NCI-H69 (cell line): Measurements from ENCODE around the gene FAM168A.

Source experiments
- DNase-seq: peaks from one replicate; lab custom pipeline; 2025; lab: John Stamatoyannopoulos, UW

The FAM168A gene

DNA sequence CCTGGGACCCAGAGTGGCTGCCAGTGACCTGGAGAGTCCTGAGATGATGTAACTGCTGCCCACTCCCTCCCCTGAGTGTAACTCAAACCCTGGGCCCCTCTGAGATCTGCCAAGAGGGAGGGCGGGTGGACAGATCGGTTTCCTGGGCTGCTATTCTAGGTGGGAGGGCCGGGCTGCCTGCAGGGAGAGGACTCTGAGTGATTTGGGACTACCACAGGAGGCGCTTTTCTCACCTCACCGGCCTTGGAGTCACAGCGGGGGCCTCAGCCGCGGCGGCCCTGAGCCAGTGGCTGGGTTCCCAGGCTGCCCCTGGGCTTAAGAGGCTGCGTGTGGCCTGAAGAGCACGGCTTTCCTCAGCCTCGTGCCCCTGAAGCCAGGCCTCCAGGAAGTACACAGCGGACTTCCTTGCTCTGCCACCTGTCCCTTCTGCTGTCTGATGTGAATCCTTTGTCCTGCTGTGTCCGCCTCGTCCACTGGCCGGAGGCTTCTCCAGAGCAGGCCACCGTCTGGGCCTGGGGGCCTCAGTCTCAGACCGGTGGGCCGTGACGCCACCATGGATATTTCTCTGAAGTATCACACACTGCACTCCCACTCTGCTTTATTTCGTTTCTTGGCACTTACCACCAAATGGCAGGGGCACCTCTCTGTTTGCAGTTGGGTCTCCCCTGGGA, 210.2 kb downstream of the FAM168A start:
- peak; percentile 41 for DNase-seq

DNA sequence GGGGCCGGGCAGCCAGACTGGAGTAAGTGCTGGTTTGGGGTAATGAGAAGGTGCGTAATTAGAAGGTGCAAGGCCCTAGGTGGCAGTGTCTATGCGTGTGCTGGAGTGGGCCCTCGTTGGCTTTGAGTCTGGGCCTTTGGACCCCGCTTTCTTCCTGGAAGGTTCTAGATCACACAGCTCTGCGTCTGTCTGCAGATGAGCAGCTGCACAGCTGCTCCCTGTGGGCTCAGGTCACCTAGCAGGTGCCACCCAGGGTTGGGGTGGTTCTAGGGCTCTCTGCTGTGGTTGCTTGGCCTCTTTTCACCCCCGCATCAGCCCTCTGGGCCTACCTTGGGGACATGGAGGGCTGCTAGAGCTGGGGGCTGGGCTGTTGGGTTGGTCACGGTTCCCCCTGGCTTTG, 211.4 kb downstream of the FAM168A start:
- no peak for DNase-seq

DNA sequence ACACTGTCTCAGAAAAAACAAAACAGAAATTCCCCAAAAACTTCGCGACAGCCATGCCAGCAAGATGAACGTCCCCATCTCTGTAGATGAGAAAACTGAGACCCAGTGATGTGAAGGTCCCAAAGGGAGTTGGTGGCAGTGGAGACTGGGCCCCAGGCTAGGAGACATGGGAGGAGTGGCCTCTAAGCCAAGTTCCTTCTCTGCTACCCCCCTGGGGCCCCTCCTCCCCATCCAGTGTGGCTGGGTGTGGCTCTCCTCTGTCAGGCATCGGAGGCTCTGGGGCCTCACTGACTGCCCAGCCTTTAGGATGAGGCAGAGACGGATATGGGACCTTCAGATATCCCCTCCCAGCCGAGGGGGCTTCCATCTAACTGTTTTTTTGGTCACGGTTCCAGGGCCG, 211.9 kb downstream of the FAM168A start:
- DNase-seq, result peak; percentile 39

DNA sequence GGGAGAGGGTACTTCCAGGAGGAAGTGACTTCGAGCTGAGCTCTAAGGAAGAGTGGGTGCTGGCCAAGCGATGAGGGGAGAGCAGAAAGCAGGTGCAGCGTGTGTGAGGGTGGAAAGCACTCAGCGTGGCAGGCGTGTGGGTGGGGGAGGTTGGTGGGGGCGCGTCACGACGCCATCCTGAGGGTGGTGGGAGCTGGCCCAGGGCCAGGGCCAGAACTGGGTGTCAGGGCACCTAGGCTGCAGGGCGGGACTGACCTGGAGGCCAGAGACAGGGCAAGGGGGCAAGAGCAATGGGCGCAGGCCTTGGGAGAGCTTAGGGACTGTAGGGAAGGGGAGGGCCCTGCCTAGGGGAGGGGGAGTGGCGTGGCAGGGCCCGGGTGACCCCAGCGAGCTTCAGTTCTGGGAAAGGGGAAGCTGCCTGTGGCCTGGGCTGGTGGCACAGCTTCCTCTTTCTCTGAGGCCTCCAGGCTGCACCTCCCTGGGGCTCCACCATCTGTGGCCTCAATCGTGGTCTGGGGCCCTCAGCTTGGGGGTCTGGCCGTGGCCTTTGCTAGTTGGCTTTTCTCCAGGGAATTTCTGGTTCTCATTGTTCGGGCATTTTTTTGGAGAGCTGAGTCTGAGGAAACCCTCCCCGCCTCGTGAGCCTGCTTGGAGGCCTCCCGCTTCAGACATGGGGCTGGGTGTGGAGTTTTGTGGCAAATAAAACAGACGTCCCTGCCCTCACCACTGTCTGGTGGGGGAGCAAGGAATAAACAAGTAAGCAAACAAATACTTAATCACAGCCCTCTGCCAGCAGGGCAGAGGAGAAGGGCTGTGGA, 212.8 kb downstream of the FAM168A start:
- DNase-seq, result peak; percentile 39

DNA sequence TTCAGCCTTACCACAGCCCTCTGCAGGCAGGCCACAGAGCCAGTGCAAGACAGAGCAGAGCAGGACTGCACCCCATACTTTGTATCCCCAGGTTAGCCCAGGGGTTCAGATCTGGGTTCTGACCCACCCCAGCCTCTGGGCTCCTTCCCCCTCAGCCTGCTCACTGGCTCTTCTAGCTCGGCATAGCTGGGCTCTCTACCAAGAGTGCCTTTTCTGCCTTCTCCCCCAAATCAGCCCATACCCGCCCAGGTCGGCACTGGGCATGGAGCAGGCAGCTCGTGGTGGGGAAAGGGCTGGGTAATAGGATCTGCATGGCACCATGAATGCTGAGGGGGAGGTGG, 213.4 kb downstream of the FAM168A start:
- DNase-seq, result no peak

DNA sequence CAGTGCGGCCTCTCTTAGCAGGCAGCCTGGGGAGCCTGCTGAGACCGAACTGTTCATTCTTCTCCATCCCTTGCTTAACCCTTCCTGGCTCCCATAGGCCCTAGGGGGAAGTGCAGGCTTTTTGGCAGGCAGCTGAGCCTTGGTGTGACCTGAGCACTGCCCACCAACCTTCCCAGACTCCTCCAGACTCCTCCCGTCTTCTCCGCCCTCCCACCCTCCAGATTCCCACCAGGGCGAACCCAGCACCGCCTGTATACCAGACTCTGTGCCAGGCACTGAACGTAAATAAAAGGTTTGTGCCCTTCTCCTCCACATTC, 213.8 kb downstream of the FAM168A start:
- DNase-seq, result no peak

DNA sequence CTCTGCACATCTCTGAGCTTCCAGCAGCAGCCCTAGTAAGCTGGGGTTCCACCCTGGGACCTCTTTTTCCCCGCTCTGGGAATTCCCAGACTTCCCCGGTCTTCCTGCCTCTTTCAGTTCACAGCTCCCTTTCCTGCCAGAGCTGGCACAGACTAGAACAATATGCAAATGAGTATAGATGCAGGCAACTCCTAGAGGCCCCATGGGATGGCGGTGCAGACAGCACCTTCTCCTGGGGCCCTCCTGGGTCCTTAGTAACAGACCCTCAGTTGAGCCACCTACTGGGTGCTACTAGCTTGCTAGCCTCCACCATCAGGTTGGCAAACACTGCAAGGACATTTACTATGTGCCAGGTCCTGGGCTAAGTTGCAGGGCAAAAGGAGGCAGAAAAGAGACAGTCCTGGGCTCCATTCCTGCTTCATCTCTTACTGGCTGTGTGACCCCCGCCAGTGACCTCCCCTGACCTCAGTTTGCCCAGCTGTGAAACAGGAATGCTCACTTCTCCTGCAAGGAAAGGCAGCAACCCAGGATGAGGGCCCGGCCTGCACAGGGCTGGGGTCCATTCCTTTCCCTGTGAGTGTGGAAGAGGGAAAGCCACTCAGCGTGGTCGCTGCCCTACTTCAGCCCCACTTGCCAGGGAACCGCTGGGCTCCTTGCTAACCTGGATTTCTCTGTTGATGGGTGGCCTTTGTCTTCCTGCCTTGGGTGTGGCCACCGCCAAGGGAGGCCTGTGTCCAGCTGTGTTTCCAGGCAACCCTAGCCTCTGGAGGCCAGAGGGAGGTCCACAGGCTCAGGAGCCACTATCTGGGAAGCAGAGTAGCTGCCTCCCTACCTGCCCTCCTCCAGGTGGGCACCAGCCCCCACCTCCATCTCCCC, 214.4 kb downstream of the FAM168A start:
- peak; percentile 82 for DNase-seq

DNA sequence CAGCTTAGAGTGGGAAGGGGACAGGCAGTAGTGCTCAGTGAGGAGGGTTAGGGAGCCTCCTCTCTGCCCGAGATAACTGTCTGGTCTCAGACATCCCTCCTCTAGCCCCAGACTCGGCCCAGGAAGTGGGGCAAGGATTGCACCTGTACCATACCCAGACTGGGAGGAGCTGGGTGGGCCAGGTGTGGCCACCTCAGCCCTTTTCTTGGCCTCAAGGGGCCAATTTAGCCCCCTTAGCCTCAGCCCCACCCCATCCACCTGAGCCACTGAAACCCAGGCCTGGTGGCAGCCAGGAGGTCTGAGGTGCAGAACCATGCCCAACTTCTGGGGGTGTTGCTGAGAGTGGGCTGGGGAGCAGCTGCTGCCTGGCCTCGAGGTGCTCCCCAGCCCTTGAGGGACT, 215.2 kb downstream of the FAM168A start:
- no peak for DNase-seq

DNA sequence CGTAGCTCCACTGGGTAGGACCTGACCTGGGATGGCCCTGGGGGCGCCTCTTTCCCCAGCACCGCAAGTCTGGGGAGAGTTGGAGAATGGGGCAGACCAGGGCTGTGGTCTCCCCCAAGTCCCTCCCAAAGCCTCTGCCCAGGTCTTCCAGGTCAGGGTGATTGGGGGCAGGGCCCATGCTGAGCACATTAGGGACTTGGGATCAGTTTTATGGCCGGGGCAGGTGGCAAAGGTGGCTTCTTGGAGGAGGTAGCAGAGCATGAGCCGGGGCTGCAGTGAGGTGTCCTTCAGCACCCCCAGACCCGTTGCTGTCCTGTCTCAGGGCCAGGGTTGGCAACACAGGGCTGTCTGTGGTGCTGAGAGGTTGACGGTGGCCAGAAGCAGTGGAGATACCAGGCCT, 215.7 kb downstream of the FAM168A start:
- DNase-seq, result no peak

DNA sequence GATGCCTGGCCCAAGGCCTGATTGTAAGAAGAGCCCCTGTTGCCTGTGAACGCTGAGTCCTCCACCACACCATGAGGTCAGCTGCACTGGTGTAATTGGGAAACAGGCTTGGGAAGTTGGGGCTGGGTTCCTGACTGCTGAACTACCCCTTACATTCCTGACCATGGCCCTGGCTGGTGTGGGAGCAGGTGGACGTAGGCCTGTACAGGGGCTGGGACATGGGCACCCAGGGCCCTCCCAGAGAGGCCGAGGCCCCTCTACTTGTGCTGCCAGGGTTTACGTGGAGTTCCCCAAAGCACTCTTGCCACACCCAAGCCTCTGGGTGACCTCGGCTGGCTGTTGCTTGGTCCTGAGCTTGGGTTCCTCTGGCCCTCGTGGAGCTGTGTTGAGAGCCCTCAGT, 216.3 kb downstream of the FAM168A start:
- no peak for DNase-seq

DNA sequence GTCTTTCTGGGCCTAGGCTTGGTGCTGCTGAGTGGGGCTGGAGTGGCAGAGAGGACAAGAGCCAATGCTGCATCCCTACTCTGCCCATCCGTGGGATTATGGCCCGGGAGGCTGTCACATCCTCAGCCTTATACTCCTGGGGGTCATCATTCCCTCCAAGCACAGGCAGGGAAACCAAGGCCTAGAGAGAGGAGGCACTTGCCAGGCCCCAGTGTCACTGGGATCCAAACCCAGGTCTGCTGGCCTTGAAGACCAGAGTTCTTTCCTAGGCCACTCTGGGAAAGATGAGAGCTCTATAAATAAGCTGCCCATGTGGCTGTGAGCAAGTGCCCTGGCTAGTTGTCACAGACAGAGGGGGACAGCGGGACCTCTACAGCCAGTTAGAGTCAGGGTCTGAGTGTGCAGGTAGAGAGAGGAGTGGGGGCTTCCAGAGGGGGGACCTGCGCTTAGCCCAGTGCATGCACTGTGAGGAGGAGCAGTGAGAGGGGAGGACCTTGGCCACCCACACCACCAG, 217.0 kb downstream of the FAM168A start:
- no peak for DNase-seq

DNA sequence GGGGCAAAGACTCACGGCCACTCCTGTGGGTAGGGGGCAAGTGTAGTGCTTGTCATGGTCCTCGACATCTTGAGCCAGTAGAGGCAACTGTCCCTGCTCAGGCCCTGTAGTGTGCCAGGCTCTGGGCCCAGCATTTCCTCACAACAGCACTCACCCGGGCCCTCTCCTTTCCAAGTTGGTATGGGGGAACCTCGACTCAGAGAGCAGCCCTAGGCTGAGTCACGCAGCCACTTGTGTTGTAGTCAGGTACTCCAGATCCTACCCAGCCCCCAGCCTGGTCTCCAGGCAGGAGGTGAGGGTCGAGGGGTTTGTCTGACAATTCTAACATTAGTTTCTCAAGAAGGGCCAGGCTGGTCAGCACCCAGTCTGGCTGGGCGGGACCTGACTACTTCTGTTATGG, 217.6 kb downstream of the FAM168A start:
- DNase-seq, result no peak

DNA sequence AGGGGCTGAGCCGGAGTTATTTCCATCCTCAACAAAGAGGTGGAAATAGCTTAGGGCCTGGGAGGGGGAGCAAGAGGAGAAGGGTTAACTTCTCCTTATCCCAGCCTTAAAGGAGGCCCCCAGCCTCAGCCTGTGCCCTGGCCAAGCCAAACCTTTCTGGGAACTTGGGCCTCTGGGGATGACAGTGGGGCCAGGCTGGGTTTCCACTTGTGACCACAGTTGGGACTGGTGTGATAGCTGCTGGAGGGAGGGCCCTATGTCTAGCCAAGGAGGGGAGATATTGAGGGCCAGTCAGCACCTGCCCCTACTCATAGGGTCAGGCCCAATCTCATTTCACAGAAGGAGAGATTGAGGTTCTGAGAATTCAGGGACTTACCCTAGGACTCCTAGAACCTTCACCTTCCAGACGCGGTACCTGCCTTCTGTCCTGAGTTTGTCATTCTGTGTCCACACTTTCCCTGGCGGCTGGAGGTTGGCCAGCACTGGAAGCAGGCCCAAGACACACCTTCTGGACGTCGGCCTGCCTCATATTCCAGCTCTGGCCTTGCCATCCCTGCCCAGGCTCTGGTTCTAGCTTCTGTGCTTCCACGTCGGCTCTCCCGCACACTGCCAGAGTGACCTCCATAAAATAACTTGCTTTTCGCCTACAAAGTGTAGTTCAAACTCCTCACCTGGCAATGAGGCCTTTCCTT, 218.6 kb downstream of the FAM168A start:
- DNase-seq, result no peak

DNA sequence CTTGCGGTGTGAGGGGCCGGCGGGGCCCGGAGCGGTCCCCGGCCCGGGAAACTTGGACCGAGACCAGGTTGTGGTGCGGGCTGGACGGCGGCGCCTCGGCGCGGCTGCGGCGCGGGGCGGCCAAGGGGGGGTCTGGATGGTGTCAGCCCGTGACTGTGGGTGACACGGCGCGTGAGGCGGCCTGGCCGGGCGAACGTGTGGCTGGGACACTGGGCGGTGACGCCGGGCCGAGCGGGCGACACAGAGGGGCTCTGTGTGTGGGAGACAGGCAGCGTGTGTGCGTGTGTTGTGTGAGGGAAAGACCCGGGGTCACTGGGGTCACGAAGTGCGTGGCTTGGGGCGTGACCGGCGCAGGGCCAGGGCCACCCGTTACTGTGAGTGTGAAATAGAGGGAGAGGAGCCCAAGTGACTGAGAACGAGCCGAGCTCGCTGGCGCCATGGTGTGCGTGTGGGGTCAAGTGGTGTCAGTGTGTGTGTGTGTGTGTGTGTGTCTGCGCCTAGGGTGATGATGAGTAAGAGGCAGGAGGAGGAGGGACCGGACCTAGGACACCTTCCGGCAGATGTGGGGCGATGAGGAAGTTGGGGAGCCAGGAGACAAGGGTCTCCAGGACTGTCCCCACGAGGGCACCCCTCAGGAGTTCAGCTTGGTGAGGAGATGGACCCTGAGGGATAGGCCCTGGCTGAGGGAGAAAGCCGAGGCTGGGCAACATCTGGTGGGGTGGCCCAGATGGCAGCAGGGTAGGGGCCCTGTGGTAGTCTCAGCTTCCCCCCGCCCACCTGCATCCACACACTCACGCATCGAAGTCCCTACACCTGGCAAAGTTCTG, 220.9 kb downstream of the FAM168A start:
- peak; percentile 72 for DNase-seq

DNA sequence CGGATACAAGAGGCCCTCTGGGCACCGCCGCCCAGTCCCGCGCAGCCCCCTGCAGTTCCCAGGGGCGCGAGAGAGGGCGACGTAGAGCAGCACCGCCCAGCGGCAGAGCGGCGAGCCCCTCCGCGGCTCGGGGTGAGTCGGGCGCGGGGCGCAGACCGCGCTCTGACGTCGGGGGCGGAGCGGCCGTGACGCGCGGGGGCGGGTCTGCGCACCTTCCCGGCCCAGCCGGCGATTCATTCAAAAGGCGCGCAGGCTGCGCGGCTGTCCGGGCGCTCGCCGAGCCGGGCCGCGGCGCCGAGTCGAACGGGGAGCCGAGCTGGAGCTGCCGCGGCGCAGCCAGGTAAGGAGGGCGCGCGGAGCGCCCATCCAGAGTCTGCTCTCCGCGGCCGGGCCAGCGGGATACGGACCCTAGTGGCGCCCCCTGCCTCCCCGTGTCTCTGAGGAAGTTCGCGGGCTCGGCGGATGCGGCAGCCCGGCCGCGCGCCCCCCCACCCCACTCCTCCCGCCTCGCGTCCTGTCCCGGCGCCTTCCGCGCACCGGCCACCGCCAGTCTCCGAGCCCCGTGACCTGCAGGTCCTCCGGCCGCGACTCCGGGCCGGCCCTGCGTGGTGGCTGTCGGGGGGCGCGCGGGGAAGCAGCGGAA, 221.6 kb downstream of the FAM168A start, which contains the start of gene RELT:
Gene RELT, plus strand, starts transcription at position 240 of the 643 bp plus-strand sequence. CDS start 12,738 bp downstream, outside the sequence.
- DNase-seq, result peak; percentile 96

DNA sequence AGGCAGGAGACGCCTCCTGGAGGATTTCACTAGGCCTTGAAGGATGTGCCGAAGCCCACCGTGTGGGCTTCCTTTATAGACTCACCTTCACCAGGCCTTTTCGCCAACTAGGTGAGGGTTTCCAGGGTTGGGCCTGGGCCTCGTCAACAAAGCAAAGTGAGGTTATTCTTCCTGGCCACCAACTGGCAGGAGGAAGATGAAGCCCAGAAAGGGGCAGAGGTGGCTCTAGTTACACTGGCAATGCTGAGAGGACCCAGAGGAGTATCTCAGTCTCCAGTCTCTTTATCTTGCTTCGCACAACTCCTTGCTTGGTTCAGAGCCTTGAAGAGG, 222.1 kb downstream of the FAM168A start:
- DNase-seq, result no peak

DNA sequence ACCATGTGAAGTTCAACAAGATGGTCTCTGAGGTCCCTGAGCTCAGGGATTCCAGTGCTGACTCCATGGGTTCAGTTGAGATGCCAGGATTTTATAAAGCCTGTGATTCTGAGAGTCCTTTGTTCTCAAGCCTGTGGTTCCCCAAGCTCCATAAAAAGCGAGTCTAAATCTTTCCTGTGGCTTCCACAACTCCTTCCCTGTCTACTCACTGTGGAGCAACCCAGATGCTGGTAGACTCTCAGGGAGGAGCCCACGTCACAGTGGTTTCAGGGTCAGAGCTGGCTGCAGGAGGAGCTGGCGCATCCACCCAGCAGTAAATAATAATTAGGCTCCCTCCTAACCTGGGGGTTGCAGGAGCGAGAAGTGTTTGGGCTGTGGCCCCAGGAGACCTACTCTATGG, 223.8 kb downstream of the FAM168A start:
- peak; percentile 91 for DNase-seq

DNA sequence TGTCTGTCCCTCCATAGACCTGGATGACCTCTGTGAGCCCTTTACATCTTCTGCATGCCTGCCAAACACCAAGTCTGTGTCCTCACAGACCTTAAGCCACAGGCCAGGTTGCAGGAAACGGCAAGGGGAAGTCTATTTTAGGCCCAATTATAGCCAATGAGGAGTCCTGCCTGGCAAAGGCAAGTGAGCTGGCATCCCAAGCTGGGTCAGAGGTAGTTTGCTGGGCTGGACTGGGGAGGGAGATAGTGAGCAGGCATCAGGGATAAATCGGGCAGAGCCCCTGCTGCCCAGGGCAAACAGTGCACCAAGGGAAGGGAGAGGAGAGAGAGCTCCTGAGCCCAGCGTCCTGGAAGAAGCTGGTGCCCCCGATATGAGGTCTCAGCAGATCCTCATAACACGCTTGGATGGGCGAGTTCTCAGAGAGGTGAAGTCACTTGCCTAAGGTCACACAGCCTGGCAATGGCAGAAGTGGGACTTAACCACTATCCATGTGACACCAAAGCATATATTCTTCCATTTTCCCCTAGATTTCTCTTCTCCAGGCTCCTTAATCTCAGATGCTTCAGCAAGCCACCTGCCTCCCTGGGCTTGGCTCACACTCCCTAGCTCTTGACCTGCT, 225.4 kb downstream of the FAM168A start:
- peak; percentile 24 for DNase-seq

DNA sequence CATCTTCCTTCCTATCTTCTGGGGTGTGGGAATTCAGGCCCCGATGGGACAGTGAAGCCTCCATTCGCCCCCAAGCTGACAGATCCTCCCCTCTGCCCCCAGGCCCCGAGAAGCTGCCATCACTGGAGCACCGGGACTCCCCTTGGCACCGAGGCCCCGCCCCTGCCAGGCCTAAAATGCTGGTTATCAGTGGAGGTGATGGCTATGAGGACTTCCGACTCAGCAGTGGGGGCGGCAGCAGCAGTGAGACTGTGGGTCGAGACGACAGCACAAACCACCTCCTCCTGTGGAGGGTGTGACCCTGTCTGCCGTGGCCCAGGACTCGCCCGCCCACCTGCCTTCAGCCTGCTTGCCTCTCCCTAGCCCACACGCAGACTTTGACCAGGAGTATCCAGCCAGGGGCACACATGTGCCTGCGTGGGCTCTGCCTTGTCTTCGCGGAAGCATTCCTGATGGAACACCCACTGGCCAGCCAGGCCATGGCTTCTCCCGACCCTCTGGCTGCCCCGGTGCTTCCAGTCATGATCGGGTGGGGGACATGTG, 230.4 kb downstream of the FAM168A start:
- DNase-seq, result no peak

DNA sequence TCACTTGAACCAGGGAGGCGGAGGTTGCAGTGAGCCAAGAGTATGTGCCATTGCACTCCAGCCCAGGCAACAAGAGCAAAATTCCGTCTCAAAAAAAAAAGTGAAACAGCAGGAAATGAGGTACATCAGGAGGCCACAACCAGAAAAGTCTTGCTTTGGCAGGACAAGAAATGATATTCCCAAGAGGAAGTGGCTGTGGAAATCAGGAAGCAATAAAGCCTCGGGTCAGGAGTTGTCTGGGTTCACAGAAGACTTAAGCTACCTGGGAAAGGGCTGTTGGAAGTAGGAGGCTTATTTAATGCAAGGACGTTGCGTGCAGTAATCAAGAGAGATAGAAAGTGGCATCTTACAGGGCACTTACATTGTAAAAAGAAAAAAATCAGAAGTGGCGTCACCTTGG, 231.0 kb downstream of the FAM168A start:
- no peak for DNase-seq
